Ascending aorta (tissue), 2 donors: Measurements from ENCODE around the gene SOS1. TPM values are rescaled to one million over a fixed set of nuclear protein-coding genes. Genes with fewer than 3 reads are reported as not detected.

Experiments used
- DNase-seq, 2 donors: peaks; one replicate each; pipeline ENCODE4 v3.0.0-alpha.2; 2019; ENCODE audit warnings: low spot score in 2 of 2
- H3K27ac ChIP-seq, 2 donors: fragments of 200-600 bp; sonication (generic); one replicate each; pipeline ENCODE4 v1.5.1; 2016 to 2017; ENCODE audit warnings: mild to moderate bottlenecking in 1 of 2
- H3K27me3 ChIP-seq: fragments of 200-600 bp; sonication (generic); one replicate; pipeline ENCODE4 v1.5.1; 2017
- H3K36me3 ChIP-seq, 2 donors: fragments of 200-600 bp; sonication (generic); one replicate each; pipeline ENCODE4 v1.5.1; 2016
- H3K4me1 ChIP-seq, 2 donors: fragments of 200-600 bp; sonication (generic); one replicate each; pipeline ENCODE4 v1.5.1; 2016 to 2017; ENCODE audit warnings: mild to moderate bottlenecking in 1 of 2
- H3K4me3 ChIP-seq, 2 donors: fragments of 200-600 bp; sonication (generic); one replicate each; pipeline ENCODE4 v1.5.1; 2016 to 2017; ENCODE audit warnings: mild to moderate bottlenecking in 1 of 2
- H3K9me3 ChIP-seq, 2 donors: fragments of 200-600 bp; sonication (generic); one replicate each; pipeline ENCODE4 v1.5.1; 2016
- CTCF ChIP-seq, 3 experiments: fragments of 200-600 bp in 2 of 3; fragments of 450-650 bp in 1 of 3; sonication (generic) in 2 of 3; IDR thresholded peaks; one replicate each; pipeline ENCODE4 v1.5.1; 2016 to 2019; ENCODE audit warnings: antibody characterized with exemption in 3 of 3, mild to moderate bottlenecking in 1 of 3, moderate library complexity in 1 of 3
- intact Hi-C: fragments of 100-400 bp; cut with DNase I; formaldehyde crosslinking; loops from one replicate; pipeline ENCODE4 v1.15.1; 2023
- total RNA-seq: library from RNA; depleted of rRNA; stranded (reverse); fragments of >200 nt; gene quantifications from one replicate; pipeline ENCODE4 v1.1.0, GENCODE V29; 2016

Gene SOS1
- total RNA-seq, 1 donor from 2014 or later: 11.3 TPM

GRCh38 chr2:38978296-38978903 is 142.5 kb downstream of the SOS1 start:
- Histone ChIP-seq H3K4me3 (no peak overlapping the region), H3K9me3 (no peaks in the 10 kb centered on the region), H3K27me3 (no peaks in the 10 kb centered on the region), H3K4me1 (no peaks in the 10 kb centered on the region), H3K36me3 (peaks cover 0 to 3% of the 10 kb centered on the region in 2 donors), H3K27ac (no peak overlapping the region)
- intact Hi-C loops: no loop called here
- TF ChIP-seq CTCF (IDR thresholded peaks at IDR 0.05): no peak
- no peak for DNase-seq

GRCh38 chr2:38977047-38977446 is 143.8 kb downstream of the SOS1 start:
- no peak for DNase-seq
- TF ChIP-seq CTCF (IDR thresholded peaks at IDR 0.05): no peak
- Histone ChIP-seq H3K27me3 (no peaks in the 10 kb centered on the region), H3K36me3 (no peaks in the 10 kb centered on the region), H3K4me1 (no peaks in the 10 kb centered on the region), H3K27ac (no peak overlapping the region), H3K9me3 (no peaks in the 10 kb centered on the region), H3K4me3 (no peak overlapping the region)
- intact Hi-C loops: no loop called here

GRCh38 chr2:38975042-38975441 is 145.8 kb downstream of the SOS1 start:
- intact Hi-C loops: no loop called here
- Histone ChIP-seq H3K9me3 (no peaks in the 10 kb centered on the region), H3K27me3 (no peaks in the 10 kb centered on the region), H3K27ac (no peak overlapping the region), H3K4me1 (no peaks in the 10 kb centered on the region), H3K36me3 (no peaks in the 10 kb centered on the region), H3K4me3 (no peak overlapping the region)
- no peak for DNase-seq
- TF ChIP-seq CTCF (IDR thresholded peaks at IDR 0.05): no peak

GRCh38 chr2:38973266-38973665 is 147.6 kb downstream of the SOS1 start:
- Histone ChIP-seq H3K4me1 (no peaks in the 10 kb centered on the region), H3K27ac (no peak overlapping the region), H3K27me3 (no peaks in the 10 kb centered on the region), H3K9me3 (no peaks in the 10 kb centered on the region), H3K36me3 (no peaks in the 10 kb centered on the region), H3K4me3 (no peak overlapping the region)
- TF ChIP-seq CTCF (IDR thresholded peaks at IDR 0.05): no peak
- intact Hi-C loops: no loop called here
- DNase-seq: no peak

- Histone ChIP-seq H3K36me3 (no peaks in the 10 kb centered on the region), H3K4me3 (no peak overlapping the region), H3K9me3 (no peaks in the 10 kb centered on the region), H3K27me3 (no peaks in the 10 kb centered on the region), H3K4me1 (no peaks in the 10 kb centered on the region), H3K27ac (no peak overlapping the region)
- TF ChIP-seq CTCF (IDR thresholded peaks at IDR 0.05): no peak
- intact Hi-C loops: no loop called here
- DNase-seq: no peak
Observed at GRCh38 chr2:38971377-38971776, 149.5 kb downstream of the SOS1 start.

- intact Hi-C loops: no loop called here
- Histone ChIP-seq H3K4me1 (no peaks in the 10 kb centered on the region), H3K36me3 (no peaks in the 10 kb centered on the region), H3K27me3 (no peaks in the 10 kb centered on the region), H3K27ac (no peak overlapping the region), H3K9me3 (no peaks in the 10 kb centered on the region), H3K4me3 (no peak overlapping the region)
- no peak for DNase-seq
- TF ChIP-seq CTCF (IDR thresholded peaks at IDR 0.05): no peak
Observed at GRCh38 chr2:38968021-38968420, 152.8 kb downstream of the SOS1 start.
